HepG2 (cell line): ENCODE data around the gene PBX1. TPM values are rescaled to one million over a fixed set of nuclear protein-coding genes. Genes with fewer than 3 reads are reported as not detected.

Experiments
- CAMTA2 ChIP-seq: sonication (generic); formaldehyde crosslinking; IDR thresholded peaks from 2 replicates; pipeline ENCODE4 v1.4.0; 2020; ENCODE audit warnings: mild to moderate bottlenecking, missing genetic modification reagents, borderline replicate concordance
- PTBP1 ChIP-seq: fragments of 200-400 bp; formaldehyde crosslinking; IDR thresholded peaks from 2 replicates; pipeline ENCODE4 v1.6.1; 2018; ENCODE audit warnings: low read length, low read depth; ENCODE audit not compliant: poor library complexity, severe bottlenecking
- STAT5B ChIP-seq: sonication (generic); formaldehyde crosslinking; IDR thresholded peaks from 2 replicates; pipeline ENCODE4 v1.4.0; 2020; ENCODE audit warnings: missing genetic modification reagents
- ZNF264 ChIP-seq: sonication (generic); formaldehyde crosslinking; IDR thresholded peaks from 2 replicates; pipeline ENCODE4 v1.4.0; 2020; ENCODE audit warnings: missing genetic modification reagents
- polyA plus RNA-seq, 8 experiments: library from polyadenylated mRNA; depleted of rRNA in 3 of 8; stranded (reverse) in 7 of 8; unstranded in 1 of 8; fragments of >200 nt; fragmentation: Illumina TruSeq in 4 of 8; extraction: Trizol in 4 of 8; gene quantifications; 2 replicates each; pipeline versions ENCODE4 v1.2.1 to v1.2.3, GENCODE V29; 2011 to 2016; ENCODE audit warnings: low read depth in 4 of 8, missing spikeins in 1 of 8, mixed read lengths in 1 of 8; ENCODE audit not compliant: insufficient read depth in 1 of 8
- total RNA-seq, 5 experiments: library from RNA; depleted of rRNA; stranded (reverse); fragments of >200 nt; fragmentation: Illumina TruSeq; extraction: Trizol; gene quantifications; 2 replicates each; pipeline ENCODE4 v1.2.3, GENCODE V29; 2016; ENCODE audit warnings: low read depth in 1 of 5
- TF ChIP-seq, protein P1 (sequence below): sonication (generic); formaldehyde crosslinking; IDR thresholded peaks from 2 replicates; pipeline ENCODE4 v1.4.0; 2020; ENCODE audit warnings: mild to moderate bottlenecking, missing genetic modification reagents
- TF ChIP-seq, protein P2 (sequence below): sonication (generic); formaldehyde crosslinking; IDR thresholded peaks from 2 replicates; pipeline ENCODE4 v1.8.0; 2022; ENCODE audit warnings: low read depth, missing genetic modification reagents
- TF ChIP-seq, protein P3 (sequence below), 2 experiments: sonication (generic) in 1 of 2; formaldehyde crosslinking in 1 of 2; IDR thresholded peaks; 2 replicates each; pipeline versions ENCODE4 v1.4.0 to v1.6.1; 2018 to 2020; ENCODE audit warnings: missing genetic modification reagents in 2 of 2, borderline replicate concordance in 1 of 2, low read depth in 1 of 2, mild to moderate bottlenecking in 1 of 2, missing biosample characterization in 1 of 2

The PBX1 gene
- total and polyA plus RNA-seq, 2 of the 13 experiments (the other 11 are each of a cell fraction or from before 2014, with no cell fraction given) = 0.24 TPM; not detected in 1

DNA sequence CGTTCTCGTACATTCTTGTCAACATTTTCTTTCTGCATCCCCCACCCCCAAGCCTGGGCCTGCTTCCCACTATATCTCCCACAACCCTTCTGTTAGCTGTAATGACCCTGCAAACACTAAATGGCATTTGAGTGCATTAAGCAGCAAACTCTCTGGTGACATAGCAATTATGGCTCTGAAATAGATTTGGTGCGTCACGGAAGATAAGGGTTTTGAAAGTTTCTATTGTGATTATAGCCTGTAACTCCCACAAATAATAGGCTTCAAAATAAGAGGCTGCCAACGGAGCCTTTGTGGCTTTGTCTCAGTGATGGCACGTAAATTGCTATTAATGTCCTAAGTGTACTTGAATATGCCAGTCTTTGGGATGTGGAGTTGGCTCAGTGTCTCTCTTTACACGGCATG lies 277.6 kb downstream of the PBX1 start (continued):
- TF ChIP-seq PTBP1 = no peak
- no peak for TF ChIP-seq ZNF264 (CRISPR knock-in tag)
- TF ChIP-seq, protein P1, sequence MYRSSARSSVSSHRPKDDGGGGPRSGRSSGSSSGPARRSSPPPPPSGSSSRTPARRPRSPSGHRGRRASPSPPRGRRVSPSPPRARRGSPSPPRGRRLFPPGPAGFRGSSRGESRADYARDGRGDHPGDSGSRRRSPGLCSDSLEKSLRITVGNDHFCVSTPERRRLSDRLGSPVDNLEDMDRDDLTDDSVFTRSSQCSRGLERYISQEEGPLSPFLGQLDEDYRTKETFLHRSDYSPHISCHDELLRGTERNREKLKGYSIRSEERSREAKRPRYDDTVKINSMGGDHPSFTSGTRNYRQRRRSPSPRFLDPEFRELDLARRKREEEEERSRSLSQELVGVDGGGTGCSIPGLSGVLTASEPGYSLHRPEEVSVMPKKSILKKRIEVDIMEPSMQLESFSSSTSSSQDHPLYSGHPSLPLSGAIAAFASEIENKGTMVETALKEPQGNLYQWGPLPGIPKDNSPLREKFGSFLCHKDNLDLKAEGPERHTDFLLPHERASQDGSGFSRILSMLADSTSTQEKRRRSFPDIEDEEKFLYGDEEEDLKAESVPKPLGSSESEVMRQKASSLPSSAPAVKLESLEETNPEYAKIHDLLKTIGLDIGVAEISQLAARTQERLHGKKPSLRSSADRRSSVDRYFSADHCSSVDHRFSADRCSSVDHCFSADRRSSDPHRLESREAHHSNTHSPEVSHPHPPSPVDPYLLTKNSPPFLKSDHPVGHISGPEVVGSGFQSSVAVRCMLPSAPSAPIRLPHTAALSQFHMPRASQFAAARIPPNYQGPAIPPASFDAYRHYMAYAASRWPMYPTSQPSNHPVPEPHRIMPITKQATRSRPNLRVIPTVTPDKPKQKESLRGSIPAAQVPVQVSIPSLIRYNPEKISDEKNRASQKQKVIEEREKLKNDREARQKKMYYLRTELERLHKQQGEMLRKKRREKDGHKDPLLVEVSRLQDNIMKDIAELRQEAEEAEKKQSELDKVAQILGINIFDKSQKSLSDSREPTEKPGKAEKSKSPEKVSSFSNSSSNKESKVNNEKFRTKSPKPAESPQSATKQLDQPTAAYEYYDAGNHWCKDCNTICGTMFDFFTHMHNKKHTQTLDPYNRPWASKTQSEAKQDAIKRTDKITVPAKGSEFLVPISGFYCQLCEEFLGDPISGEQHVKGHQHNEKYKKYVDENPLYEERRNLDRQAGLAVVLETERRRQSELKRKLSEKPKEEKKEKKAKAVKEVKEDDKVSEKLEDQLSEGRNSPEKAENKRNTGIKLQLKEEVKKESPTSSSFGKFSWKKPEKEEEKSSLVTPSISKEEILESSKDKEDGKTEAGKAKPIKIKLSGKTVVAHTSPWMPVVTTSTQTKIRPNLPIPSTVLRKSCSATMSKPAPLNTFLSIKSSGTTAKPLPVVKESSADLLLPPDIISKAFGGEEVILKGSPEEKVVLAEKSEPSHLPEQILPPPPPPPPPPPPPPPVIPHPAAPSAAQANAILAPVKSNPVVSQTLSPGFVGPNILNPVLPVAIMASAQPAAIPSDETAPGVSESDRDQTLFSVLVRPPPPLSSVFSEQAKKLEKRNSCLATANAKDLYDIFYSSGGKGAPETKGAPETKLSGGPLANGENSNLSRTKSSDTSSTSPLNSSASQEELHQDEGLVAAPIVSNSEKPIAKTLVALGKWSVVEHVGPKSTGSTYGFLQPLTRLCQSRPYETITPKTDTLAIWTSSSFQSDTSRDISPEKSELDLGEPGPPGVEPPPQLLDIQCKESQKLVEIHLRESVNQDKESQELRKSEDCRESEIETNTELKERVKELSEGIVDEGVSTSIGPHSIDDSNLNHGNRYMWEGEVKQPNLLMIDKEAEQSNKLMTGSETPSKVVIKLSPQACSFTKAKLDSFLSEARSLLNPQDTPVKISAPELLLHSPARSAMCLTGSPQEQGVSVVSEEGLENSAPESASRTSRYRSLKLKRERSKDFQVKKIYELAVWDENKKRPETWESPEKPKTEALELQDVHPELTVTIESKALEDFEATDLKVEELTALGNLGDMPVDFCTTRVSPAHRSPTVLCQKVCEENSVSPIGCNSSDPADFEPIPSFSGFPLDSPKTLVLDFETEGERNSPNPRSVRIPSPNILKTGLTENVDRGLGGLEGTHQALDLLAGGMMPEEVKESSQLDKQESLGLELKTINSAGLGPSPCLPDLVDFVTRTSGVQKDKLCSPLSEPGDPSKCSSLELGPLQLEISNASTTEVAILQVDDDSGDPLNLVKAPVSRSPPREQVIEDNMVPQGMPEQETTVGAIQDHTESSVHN (CRISPR knock-in tag) = no peak
- TF ChIP-seq, protein P2, sequence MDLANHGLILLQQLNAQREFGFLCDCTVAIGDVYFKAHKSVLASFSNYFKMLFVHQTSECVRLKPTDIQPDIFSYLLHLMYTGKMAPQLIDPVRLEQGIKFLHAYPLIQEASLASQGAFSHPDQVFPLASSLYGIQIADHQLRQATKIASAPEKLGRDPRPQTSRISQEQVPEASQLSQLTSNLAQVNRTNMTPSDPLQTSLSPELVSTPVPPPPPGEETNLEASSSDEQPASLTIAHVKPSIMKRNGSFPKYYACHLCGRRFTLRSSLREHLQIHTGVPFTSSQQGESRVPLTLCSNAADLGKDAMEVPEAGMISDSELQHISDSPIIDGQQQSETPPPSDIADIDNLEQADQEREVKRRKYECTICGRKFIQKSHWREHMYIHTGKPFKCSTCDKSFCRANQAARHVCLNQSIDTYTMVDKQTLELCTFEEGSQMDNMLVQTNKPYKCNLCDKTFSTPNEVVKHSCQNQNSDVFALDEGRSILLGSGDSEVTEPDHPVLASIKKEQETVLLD (CRISPR knock-in tag) = no peak
- no peak for TF ChIP-seq CAMTA2
- no peak for TF ChIP-seq STAT5B (CRISPR knock-in tag)
- TF ChIP-seq, protein P3, sequence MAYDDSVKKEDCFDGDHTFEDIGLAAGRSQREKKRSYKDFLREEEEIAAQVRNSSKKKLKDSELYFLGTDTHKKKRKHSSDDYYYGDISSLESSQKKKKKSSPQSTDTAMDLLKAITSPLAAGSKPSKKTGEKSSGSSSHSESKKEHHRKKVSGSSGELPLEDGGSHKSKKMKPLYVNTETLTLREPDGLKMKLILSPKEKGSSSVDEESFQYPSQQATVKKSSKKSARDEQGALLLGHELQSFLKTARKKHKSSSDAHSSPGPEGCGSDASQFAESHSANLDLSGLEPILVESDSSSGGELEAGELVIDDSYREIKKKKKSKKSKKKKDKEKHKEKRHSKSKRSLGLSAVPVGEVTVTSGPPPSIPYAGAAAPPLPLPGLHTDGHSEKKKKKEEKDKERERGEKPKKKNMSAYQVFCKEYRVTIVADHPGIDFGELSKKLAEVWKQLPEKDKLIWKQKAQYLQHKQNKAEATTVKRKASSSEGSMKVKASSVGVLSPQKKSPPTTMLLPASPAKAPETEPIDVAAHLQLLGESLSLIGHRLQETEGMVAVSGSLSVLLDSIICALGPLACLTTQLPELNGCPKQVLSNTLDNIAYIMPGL (CRISPR knock-in tag; IDR thresholded peaks at IDR 0.05; ENCODE audit: borderline replicate concordance in 1 of 2, low read depth in 1 of 2) = no peak
